HK-2 (cell line): ENCODE measurements around the gene SPIRE2.

Experiments
- DNase-seq: peaks from one replicate; pipeline ENCODE4 v3.0.0-alpha.2; 2018; ENCODE audit not compliant: unreplicated experiment

SPIRE2 gene

GRCh38 chr16:89915303-89916232 is 87.3 kb downstream of the SPIRE2 start:
- no peak for DNase-seq

GRCh38 chr16:89917773-89918452 is 89.6 kb downstream of the SPIRE2 start:
- peak; percentile 96 for DNase-seq

DNA sequence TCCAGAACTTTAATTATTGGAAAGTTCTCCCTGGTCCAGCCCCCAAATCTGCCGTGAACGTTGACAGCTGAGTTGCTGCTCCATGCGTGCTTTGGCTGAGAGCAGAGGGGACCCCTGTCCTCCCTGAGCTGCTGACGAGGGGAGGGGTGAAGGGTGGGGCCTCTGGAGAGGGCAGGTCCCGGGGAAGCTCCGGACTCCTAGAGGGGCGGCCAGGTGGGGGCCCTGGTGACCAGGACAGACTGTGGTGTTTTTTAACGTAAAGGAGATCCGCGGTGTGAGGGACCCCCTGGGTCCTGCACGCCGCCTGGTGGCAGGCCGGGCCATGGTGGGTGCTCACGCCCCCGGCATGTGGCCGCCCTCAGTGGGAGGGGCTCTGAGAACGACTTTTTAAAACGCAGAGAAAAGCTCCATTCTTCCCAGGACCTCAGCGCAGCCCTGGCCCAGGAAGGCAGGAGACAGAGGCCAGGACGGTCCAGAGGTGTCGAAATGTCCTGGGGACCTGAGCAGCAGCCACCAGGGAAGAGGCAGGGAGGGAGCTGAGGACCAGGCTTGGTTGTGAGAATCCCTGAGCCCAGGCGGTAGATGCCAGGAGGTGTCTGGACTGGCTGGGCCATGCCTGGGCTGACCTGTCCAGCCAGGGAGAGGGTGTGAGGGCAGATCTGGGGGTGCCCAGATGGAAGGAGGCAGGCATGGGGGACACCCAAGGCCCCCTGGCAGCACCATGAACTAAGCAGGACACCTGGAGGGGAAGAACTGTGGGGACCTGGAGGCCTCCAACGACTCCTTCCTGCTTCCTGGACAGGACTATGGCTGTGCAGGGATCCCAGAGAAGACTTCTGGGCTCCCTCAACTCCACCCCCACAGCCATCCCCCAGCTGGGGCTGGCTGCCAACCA is 90.4 kb downstream of the SPIRE2 start, which contains the start of gene MC1R:
MC1R (plus strand) TSS at position 410 of the 895 bp plus-strand sequence; CDS start at position 807, 397 bp downstream.
- DNase-seq = peak; percentile 59

DNA sequence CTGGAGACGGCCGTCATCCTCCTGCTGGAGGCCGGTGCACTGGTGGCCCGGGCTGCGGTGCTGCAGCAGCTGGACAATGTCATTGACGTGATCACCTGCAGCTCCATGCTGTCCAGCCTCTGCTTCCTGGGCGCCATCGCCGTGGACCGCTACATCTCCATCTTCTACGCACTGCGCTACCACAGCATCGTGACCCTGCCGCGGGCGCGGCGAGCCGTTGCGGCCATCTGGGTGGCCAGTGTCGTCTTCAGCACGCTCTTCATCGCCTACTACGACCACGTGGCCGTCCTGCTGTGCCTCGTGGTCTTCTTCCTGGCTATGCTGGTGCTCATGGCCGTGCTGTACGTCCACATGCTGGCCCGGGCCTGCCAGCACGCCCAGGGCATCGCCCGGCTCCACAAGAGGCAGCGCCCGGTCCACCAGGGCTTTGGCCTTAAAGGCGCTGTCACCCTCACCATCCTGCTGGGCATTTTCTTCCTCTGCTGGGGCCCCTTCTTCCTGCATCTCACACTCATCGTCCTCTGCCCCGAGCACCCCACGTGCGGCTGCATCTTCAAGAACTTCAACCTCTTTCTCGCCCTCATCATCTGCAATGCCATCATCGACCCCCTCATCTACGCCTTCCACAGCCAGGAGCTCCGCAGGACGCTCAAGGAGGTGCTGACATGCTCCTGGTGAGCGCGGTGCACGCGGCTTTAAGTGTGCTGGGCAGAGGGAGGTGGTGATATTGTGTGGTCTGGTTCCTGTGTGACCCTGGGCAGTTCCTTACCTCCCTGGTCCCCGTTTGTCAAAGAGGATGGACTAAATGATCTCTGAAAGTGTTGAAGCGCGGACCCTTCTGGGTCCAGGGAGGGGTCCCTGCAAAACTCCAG is 91.5 kb downstream of the SPIRE2 start:
- DNase-seq = no peak

DNA sequence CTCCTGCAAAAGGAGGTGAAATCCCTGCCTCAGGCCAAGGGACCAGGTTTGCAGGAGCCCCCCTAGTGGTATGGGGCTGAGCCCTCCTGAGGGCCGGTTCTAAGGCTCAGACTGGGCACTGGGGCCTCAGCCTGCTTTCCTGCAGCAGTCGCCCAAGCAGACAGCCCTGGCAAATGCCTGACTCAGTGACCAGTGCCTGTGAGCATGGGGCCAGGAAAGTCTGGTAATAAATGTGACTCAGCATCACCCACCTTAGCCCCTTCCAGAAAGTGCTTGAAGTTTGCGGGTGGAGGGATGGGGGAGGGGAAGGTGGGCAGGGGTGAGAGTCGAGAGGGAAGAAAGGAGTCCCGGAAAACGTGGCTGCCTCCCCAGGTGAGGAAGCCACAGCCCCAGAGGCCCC is 92.4 kb downstream of the SPIRE2 start:
- DNase-seq = peak; percentile 63
